GM21360 (cell line): ENCODE data around the gene PCBP1.
"Not testable (repeated sequence)": the region's sequence is repeated elsewhere in the genome, so short reads cannot be mapped to it uniquely, and the experiment has no call there.

Source experiments
- ATAC-seq: cut with Tn5 transposase; IDR thresholded peaks from one replicate; pipeline ENCODE4 v1.9.1; 2021; ENCODE audit warnings: mild to moderate bottlenecking, moderate library complexity; ENCODE audit not compliant: unreplicated experiment

Gene PCBP1

DNA sequence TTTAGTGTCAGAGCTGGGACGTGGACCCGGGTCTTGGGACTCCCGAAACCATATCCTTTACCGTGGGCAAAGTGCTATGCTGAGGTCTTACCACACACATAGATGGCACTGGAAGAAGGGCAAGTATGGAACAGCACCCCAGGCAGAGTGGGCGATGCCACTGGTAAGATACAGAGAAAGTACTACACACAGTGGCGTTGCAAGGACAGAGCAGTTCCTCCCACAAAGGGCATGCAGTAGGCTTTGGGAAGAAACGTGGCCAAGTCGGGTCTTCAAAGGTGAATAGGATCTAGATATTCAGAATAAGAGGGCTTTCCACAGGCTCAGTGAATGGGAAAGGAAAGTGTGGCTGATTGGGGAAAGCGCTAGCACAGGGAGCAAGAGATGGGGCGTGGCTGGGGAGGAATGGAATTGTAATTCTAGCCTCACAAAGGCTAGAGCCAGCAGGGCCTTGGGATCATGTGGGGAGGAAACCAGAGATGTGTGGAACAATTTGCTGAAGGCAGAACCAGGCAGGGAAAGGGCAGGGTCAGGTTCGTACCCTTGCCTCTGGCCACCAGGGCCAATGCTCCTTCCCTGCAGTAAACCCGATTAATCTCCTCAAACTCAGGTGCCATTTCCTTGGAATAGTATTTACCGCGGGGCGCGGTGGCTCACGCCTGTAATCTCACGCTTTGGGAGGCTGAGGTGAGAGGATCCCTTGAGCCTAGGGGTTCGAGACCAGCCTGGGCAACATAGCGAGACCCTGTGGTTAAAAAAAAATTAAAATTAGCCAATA is 36.0 kb downstream of the PCBP1 start:
- ATAC-seq, result no peak

DNA sequence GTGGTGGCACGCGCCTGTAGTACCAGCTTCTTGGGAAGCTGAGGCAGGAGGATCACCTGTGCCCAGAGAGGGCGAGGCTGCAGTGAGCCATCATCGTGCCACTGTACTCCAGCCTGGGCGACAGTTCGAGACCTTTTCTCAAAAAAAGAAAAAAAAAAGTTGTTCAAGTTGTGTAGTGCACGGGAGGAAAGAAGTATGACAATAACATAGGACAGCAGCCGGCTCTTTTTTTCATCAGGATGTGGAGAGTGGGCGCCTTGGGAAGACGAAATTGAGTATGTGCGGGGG is 36.5 kb downstream of the PCBP1 start:
- ATAC-seq, result no peak

DNA sequence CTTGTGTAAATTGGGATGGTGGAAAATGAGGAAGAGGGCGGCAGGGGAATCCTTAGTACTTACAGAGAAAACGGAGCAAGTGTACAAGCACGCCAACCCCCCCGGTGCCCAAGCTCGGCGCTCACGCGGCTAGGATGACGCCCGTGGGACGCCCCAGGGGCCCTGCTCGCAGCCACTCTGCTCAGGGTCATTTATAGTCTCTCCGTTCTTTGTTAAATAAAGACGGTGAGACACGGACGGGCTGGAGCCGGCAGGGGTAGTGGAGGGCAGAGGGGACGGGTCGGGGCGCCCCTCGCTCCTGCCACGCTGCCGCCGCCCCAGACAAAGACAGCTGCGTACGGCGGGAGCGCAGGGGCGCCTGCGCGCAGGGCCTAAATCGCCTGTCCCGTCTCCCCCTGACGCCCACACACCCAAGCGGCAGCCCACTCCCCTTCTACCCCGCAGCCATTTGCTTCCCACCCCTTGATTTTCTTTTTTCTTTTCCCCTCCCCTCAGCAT is 37.8 kb downstream of the PCBP1 start:
- ATAC-seq, result no peak

DNA sequence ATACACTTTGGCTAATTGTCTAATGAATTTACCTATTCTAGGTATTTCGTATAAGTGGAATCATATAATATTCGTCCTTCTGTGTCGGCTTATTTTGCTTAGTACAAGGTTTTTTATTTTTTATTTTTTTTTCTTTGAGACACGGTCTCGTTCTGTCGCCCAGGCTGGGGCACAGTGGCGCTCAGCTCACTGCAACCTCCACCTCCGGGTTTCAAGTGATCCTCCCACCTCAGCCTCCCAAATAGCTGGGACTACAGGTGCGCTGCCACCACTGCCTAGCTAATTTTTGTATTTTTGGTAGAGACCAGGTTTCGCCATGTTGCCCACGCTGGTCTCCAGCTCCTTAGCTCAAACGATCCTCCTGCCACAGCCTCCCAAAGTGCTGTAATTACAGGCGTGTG is 38.2 kb downstream of the PCBP1 start:
- no peak for ATAC-seq

DNA sequence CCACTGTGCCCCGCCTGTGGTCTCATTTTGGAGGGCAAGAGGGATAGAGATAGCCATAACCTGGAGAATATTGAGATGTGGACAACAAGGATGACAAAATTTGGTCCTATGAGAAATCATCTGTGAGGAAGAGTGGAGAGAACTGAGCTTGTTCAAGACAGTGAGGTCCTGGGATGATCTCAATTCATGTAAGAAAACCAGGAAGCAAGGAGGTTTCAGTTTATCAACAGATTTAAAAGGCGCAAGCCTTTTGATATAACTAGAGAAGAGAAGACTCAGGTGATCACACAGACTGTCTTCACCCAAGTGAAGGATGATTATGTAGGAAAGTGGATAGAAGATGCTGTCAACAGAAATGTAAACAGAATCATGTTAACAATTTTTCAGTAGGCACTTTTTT is 39.1 kb downstream of the PCBP1 start:
- no peak for ATAC-seq

DNA sequence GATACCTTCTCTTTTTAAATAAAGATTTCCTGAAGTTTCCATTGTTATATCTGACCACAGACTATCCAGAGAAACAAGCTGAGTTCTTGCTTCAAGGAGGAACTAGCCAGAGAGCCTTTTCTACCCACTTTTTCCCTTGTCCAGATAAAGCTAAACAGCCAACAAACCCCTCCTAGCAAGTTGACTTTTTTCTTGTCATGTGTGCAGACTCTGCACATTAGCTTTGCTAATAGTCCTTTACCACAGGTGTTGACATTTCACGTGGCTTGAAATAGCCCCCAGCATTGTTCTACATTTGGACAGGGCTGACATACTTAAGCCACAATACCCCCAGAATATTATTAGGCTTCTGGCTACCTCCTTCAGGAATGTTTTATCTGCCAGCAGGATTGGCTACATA is 40.7 kb downstream of the PCBP1 start:
- no peak for ATAC-seq

DNA sequence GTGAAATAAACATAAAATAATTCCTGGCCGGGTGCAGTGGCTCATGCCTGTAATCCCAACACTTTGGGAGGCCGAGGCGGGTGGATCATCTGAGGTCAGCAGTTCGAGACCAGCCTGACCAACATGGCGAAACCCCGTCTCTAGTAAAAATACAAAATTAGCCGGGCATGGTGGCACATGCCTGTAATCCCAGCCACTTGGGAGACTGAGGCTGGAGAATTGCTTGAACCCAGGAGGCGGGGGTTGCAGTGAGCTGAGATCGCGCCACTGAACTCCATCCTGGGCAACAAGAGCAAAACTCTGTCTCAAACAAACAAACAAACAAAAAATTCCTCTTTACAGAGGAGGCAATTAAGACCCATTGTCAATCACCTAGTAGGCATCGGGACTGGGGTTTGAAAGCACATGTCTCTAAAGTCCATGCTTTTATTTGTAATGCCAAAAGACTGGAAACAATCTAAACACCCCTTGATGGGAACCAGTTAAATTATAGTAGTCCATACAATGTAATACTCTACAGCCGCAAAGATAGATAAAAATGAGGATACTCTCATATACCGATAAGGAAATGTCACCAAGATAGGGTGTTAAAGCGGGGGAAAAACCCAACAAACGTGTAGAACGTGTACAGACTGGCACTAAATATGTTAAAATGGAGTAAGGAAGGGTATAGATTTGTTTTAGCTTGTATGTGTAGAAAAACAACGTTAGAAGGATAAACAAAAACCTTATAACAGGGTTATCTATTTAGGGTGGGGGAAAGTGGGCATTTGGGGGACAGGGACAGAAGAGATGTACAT is 44.3 kb downstream of the PCBP1 start:
- ATAC-seq, result not testable (repeated sequence)

DNA sequence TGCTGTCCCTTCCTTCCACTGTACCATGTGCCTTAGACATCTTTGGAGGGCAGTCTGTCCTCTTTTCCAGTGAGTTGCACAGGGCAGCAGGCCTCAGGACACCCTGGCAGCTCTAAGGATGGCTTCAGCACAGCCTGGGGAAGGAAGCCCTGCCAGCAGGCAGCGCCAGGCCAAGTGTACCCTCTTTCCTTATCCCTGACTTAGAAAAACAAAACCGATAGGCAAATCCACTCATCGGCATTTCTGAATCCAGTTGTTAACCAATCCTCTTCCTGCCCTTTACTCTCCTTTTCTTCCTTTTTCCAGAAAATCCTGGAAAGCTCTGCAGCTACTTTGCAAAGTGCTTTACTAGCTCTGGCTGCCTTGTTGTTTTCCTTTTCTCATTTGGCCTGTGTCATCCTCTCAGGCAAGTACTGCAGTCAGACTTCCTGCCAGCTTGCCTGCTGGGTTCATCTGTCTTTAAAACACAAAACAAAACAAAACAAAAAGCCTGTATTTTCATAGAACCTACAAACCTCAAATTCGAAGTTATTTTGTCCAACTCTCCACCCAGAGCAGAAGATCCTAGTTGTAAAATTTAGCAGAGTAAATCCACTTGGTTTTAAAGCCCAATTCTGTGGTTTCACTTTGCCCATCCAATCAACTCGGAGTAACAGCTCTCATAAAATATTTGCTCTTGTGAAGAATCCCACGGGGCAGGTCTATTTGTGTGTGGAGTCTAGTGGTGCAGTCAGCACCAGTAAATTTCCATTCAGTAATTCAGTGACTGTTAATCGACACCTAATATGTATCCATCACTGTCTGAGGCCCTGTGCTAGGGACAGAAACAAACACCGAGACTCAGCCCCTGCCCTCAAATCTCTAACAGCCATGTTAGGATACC is 45.2 kb downstream of the PCBP1 start:
- no peak for ATAC-seq

DNA sequence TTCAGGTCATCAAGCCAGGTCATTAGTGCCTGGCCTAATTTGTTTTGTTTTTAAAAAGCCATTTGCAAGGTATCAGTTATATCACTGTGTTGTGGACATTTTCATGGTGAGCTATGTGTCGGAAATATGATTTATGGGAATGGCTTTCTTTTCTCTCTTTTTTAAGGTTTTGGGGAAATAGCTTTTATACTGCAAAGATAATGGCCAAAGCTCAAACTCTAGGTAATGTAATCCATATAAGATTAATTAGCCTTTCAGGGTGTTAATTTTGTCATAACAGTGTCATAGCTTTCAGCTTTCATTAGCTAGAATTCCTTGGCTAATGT is 45.8 kb downstream of the PCBP1 start:
- ATAC-seq, result no peak

DNA sequence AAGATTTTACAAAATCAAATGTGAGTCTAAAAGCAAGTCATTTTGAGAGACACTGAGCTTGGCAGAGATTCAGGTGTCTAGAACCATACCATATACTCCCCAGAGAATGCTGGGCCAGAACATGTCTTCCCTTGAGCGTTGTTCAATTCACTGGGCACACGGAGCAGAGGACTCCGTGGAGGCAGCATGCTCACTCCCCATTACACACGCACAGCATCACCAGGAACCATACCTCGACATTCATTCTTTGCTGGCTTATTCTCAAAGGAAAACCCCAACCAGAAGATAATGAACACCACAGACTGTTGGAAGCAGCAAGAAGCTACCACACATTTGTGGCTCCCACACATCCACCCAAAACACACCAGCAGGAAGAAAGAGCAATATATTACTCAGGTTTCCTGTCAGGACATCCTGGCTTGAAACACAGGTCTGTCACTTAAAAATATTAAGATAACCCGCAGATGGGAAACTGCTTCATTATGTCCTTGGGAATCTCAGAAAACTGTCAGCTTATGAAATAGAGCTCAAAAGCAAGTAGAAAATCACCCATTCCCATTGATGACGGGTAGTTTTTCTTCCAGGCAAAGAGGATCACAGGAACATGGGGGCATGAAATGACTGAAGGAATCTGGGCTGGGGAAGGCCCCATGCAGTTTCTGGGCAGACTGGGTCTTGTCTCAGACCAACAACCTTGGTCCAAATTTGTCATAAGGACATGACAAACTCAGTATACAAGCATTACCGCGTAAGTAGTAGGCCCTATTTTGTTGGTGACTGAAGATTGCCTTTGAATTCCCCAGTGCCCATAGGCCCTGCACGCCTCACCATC is 46.4 kb downstream of the PCBP1 start:
- no peak for ATAC-seq

DNA sequence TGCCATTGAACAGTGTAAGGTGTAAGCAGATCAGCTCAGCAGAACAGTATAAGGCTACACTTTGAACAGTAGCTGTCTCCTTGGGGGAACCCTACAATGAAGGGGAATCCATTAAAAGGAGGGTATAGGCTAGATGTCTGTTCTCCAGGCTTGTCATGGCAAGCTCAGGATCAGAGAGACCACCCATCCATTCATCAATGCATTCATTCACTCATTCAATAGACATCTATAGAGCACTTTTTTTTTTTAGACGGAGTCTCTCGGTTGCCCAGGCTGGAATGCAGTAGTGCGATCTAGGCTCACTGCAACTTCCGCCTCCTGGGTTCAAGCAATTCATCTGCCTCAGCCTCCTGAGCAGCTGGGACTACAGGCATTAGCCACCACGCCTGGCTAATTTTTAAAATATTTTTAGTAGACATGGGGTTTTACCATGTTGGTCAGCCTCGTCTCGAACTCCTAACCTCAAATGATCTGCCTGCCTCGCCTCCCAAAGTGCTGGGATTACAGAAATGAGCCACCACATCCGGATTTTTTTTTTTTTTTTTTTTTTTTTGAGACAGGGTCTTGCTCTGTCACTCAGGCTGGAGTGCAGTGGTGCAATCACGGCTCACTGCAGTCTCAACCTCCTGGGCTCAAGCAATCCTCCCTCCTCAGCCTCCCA is 47.2 kb downstream of the PCBP1 start:
- ATAC-seq, result not testable (repeated sequence)
